Heart right ventricle (tissue), 16 donors: Measurements from ENCODE around the gene RARRES2. TPM values are rescaled to one million over a fixed set of nuclear protein-coding genes. Genes with fewer than 3 reads are reported as not detected.

Experiments used
- ATAC-seq, 8 donors: fragments of 200-7000 bp; cut with Tn5 transposase; one replicate each; pipeline ENCODE4 v1.9.1; 2020; ENCODE audit warnings: mild to moderate bottlenecking in 8 of 8, moderate library complexity in 8 of 8, moderate number of reproducible peaks in 1 of 8
- DNase-seq, 2 donors: peaks; one replicate each; pipeline ENCODE4 v3.0.0-alpha.2; 2020
- H3K27ac ChIP-seq, 10 donors: fragments of 200-600 bp; sonication (generic) in 2 of 10; one replicate each; pipeline versions ENCODE4 v1.5.0 to v1.8.0; 2020 to 2022; ENCODE audit warnings: mild to moderate bottlenecking in 3 of 10
- H3K27me3 ChIP-seq, 7 donors: fragments of 200-600 bp; one replicate each; pipeline ENCODE4 v1.8.0; 2021 to 2022; ENCODE audit warnings: mild to moderate bottlenecking in 2 of 7
- H3K36me3 ChIP-seq, 9 donors: fragments of 200-600 bp; sonication (generic) in 1 of 9; one replicate each; pipeline versions ENCODE4 v1.5.0 to v1.8.0; 2020 to 2022; ENCODE audit warnings: mild to moderate bottlenecking in 2 of 9
- H3K4me1 ChIP-seq, 9 donors: fragments of 200-600 bp; sonication (generic) in 1 of 9; one replicate each; pipeline versions ENCODE4 v1.5.0 to v1.8.0; 2020 to 2022; ENCODE audit warnings: mild to moderate bottlenecking in 4 of 9
- H3K4me3 ChIP-seq, 10 donors: fragments of 200-600 bp; sonication (generic) in 2 of 10; one replicate each; pipeline versions ENCODE4 v1.5.0 to v1.8.0; 2020 to 2022; ENCODE audit warnings: mild to moderate bottlenecking in 7 of 10, moderate library complexity in 2 of 10
- H3K9me3 ChIP-seq, 11 donors: fragments of 200-600 bp in 10 of 11; sonication (generic) in 2 of 11; one replicate each; pipeline versions ENCODE4 v1.5.0 to v1.8.0; 2013 to 2022; ENCODE audit warnings: mild to moderate bottlenecking in 2 of 11, control low read depth in 1 of 11, moderate library complexity in 1 of 11
- CTCF ChIP-seq, 9 donors: fragments of 200-600 bp; sonication (generic) in 2 of 9; IDR thresholded peaks; one replicate each; pipeline versions ENCODE4 v1.5.0 to v1.8.0; 2021 to 2022; ENCODE audit warnings: antibody characterized with exemption in 9 of 9, mild to moderate bottlenecking in 5 of 9, moderate library complexity in 1 of 9
- WGBS, 2 donors: extraction: QIAGEN DNeasy Blood & Tissue Kit; methylation state at CpG; one replicate each; pipeline ENCODE4 v1.1.7; 2013; ENCODE audit warnings: inconsistent platforms in 1 of 2; 5-methylcytosine and 5-hydroxymethylcytosine counted together
- intact Hi-C, 10 donors: fragments of 100-400 bp; cut with DNase I; formaldehyde crosslinking; loops; one replicate each; pipeline versions ENCODE4 v1.11.1 to v1.14.2; 2022
- polyA plus RNA-seq, 2 donors: library from polyadenylated mRNA; stranded (reverse); fragments of 200-250 nt; gene quantifications; one replicate each; pipeline ENCODE4 v1.2.3, GENCODE V29; 2013
- total RNA-seq, 10 donors: library from RNA; stranded (reverse); fragmentation: NEBNext Ultra II Directional in 3 of 10; extraction: Animal tissue kit (Norgen Biotek cat#: 25700) in 3 of 10; gene quantifications; one replicate each; pipeline versions ENCODE4 v1.2.1 to v1.2.4, GENCODE V29; 2021 to 2023
- donor health status: Arrhythmogenic right ventricular cardiomyopathy.
- donor health status: ischemic (EF 13 %, LVEDD 7.1; RV severe dilation, severe dysfunction).
- donor health status: healthy with polysubstance abuse.
- donor health status: DM: no; HTN: yes; CAD: no.
- donor health status: DM: no; HTN: no; CAD: no.
- donor health status: ischemic (EF 25% LVEDD 6.9; RV normal size, moderate dysfunction).
- donor health status: ischemic (EF 25% LVEDD 5.7; RV mildly dilated, moderate dysfunction).
- donor health status: healthy.
- donor health status: DM: yes; HTN: yes; CAD: no.
- donor health status: Ischemic cardiomyopathy.
- donor health status: ischemic (EF 35%, LVEDD 5.7; RV mildly dilated, moderate dysfunction).
- donor health status: nonischemic (EF 11% LVEDD 7.7; RV severe dilation, severe dysfunction).
- donor health status: DM: yes; HTN: yes; CAD: no.
- donor health status: PGD.
- donor health status: ischemic (EF 29% LVEDD 5.4; RV normal size, mild dysfunction).
- donor health status: nonischemic (EF 23%, LVEDD 6.1; RV moderate dilation, normal function).

RARRES2 gene
- total and polyA plus RNA-seq, 12 donors, result 6.7 to 33.0 (median 18.4) TPM

DNA sequence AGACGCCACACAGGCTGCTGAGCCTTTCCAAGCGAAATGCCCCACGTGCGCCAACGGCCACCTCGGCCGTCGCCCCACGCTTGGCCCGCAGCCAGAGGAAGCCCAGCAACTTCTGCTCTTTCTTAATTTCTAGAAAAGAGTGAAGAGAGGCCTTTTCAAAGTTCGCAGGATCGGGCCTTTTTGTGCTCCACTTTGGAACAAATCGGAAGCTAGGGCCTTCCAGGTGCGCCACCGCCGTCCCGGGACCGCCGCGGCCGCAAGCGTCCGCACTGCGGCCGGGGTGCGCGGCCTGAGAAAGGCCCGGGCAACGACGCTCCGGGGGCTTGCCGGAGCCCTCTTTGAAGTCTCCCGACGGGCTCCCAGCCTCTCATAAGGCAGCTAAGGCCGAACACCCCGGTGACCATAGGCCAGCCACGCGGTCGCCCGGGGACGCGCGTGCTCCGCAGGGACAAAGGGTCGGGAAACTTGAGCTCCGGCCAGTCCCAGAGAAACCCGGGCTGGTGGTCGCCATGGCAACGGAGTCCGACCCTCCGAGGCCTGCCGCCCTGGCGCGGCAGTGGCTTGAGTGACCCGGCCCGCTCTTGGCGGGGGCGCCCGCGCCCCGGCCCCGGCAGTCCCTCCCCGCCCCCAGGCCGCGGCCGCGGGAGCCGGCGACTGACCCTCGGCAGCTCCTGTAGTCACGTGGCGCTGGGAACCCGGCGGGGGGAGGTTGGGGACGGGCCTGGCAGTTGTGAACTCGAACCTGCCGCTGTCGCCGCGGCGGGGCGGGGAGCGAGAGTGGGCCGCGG, 26.9 kb upstream of the RARRES2 start, which contains the start of gene REPIN1:
Gene REPIN1 (plus strand): TSS at position 727 of the 788 bp plus-strand sequence. CDS start 890 bp downstream, outside the sequence.
- no peaks in the 10 kb centered on the region for H3K9me3 ChIP-seq
- H3K4me1 ChIP-seq, result peaks cover 14 to 61% (median 31%) of the 10 kb centered on the region in 9 donors
- ATAC-seq, result peak; percentile 79 to 95 (median 87)
- intact Hi-C loops, result loop anchor here in 6 of 10 donors (1.0 to 10.0 kb wide), 3 partner anchors 37 to 387 kb away; a partner anchor contains a TSS
- no peaks in the 10 kb centered on the region for H3K27me3 ChIP-seq
- H3K4me3 ChIP-seq, result peak within 1 kb of the TSS; percentile 74 to 99 (median 97)
- no peak for TF ChIP-seq CTCF (IDR thresholded peaks at IDR 0.05)
- peak; percentile 94 to 95 for DNase-seq
- H3K36me3 ChIP-seq, result peaks cover 0 to 36% (median 22%) of the 10 kb centered on the region in 9 donors
- peak within 1 kb of the TSS; percentile 90 to 100 (median 98) for H3K27ac ChIP-seq
- 1 to 2% methylated on average over 77 to 83 of the region's 85 CpGs for WGBS, 2 donors

DNA sequence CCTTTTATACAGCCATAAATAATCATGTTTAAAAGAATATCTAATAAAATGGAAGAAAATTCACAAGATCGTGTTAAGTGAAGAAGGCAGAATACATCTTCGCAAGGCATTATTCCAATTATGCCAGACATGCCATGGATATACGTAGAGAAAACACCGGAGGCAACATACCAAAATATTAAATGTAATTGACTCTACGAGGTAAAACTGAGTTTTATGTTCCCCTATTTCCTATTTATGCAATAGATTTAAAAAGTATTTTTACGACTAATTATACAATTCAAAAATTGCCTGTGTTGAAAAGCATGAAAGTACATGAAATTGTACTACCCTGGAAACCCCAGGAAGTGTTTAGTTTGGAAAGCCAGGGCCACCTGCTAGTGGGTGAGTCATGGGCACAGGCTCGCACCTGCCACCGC, 26.3 kb upstream of the RARRES2 start:
- WGBS, 2 donors, result 59 to 61% methylated on average over 8 of the region's 8 CpGs
- Histone ChIP-seq H3K4me3 (peak overlapping the region; percentile 74 to 99 (median 97)), H3K9me3 (no peaks in the 10 kb centered on the region), H3K4me1 (peaks cover 13 to 61% (median 31%) of the 10 kb centered on the region in 9 donors), H3K36me3 (peaks cover 0 to 30% (median 15%) of the 10 kb centered on the region in 9 donors), H3K27ac (peak overlapping the region; percentile 90 to 100 (median 98)), H3K27me3 (no peaks in the 10 kb centered on the region)
- DNase-seq (no peak), ATAC-seq (no peak)
- intact Hi-C loops, result loop anchor here in 6 of 10 donors (1.0 to 10.0 kb wide), 3 partner anchors 38 to 387 kb away; a partner anchor contains a TSS
- TF ChIP-seq CTCF (IDR thresholded peaks at IDR 0.05), result no peak

GRCh38 chr7:150365673-150366398, 24.4 kb upstream of the RARRES2 start:
- no peaks in the 10 kb centered on the region for H3K27me3 ChIP-seq
- peaks cover 13 to 55% (median 25%) of the 10 kb centered on the region in 9 donors for H3K4me1 ChIP-seq
- no peak overlapping the region for H3K4me3 ChIP-seq
- WGBS, 2 donors, result 86 to 90% methylated on average over 5 of the region's 5 CpGs
- intact Hi-C loops, result loop anchor here in 5 of 10 donors (5.0 to 10.0 kb wide), 2 partner anchors 41 to 389 kb away; a partner anchor contains a TSS
- peak overlapping the region in 1 of 10 donors; percentile 54 for H3K27ac ChIP-seq
- no peaks in the 10 kb centered on the region for H3K9me3 ChIP-seq
- H3K36me3 ChIP-seq, result peaks cover 0 to 12% (median 0%) of the 10 kb centered on the region in 9 donors
- no peak for ATAC-seq
- no peak for TF ChIP-seq CTCF (IDR thresholded peaks at IDR 0.05)
- no peak for DNase-seq

DNA sequence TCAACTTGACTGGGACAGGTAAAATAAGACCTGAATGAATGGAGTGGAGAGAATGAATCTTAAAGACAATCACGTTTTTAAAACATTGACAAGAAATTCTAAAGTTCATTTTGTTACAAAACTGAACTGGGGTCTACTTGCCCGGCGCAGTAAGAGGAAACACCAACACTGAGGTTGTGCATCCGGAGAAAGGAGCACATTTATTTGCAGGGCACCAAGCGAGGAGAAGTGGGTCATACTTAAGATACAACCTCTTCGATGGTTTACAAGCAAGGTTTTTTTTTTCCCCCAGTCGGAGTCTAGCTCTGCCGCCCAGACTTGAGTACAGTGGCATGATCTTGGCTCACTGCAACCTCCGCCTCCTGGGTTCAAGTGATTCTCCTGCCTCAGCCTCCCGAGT, 23.8 kb upstream of the RARRES2 start:
- intact Hi-C loops, result loop anchor here in 5 of 10 donors (5.0 to 10.0 kb wide), 2 partner anchors 42 to 390 kb away; a partner anchor contains a TSS
- ATAC-seq, result no peak
- DNase-seq, result no peak
- Histone ChIP-seq H3K27me3 (no peaks in the 10 kb centered on the region), H3K36me3 (peaks cover 0 to 5% (median 0%) of the 10 kb centered on the region in 9 donors), H3K27ac (peak overlapping the region in 1 of 10 donors; percentile 54), H3K9me3 (no peaks in the 10 kb centered on the region), H3K4me1 (peaks cover 9 to 49% (median 18%) of the 10 kb centered on the region in 9 donors), H3K4me3 (no peak overlapping the region)
- WGBS, 2 donors, result 89 to 94% methylated on average over 10 of the region's 10 CpGs
- TF ChIP-seq CTCF (IDR thresholded peaks at IDR 0.05), result no peak
